ENCODE results near the gene NDFIP2.
"Not testable (repeated sequence)": the region's sequence is repeated elsewhere in the genome, so short reads cannot be mapped to it uniquely, and the experiment has no call there.

NDFIP2 gene

DNA sequence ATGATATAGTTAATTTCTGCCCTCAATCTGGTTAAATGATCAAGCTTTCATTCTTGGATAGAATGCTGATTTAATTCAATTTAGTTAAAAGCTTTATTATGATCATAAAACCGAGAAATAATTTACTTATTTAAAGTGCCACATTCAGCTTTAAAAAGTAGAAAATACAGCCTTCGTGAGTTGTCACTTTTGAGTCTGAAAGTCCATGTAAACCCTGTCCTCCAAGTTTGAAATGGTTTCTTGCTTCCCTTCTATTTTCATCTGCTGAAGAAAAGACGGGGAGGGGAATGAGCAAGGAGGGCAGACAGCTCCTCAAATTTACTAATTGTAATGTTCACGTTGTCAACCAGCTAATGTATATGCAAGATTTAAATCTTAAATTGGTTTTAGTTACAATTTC is 59.5 kb downstream of the NDFIP2 start:
- no peak for DNase-seq

DNA sequence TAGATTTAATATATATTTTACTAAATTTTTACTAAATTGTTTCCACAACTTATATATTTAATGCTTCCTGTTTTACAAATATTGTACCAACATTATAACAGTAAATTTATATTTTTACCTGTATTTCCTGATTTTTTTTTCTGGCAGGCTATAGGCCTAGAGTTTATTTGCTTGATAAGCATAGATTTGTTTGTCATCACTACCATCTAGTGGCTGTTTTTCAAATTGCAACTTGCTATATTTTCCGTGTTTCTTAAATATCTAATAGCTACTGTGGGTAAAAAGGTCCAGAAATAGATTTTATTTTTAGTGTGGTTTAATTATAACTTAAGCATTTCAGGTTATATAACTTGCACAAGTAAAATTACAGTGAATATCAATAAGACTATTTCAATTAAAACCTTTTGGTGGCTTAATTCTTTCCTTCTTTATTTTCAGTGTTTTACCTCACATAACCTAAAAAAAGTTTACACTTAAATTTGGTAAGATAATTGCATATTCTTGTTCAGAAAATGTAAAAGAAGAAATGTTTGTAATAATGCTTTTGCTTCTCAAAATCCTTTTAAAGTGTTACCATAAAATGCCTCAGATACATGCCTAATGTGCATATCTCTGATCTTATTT is 60.6 kb downstream of the NDFIP2 start:
- peak; percentile 70 for DNase-seq

DNA sequence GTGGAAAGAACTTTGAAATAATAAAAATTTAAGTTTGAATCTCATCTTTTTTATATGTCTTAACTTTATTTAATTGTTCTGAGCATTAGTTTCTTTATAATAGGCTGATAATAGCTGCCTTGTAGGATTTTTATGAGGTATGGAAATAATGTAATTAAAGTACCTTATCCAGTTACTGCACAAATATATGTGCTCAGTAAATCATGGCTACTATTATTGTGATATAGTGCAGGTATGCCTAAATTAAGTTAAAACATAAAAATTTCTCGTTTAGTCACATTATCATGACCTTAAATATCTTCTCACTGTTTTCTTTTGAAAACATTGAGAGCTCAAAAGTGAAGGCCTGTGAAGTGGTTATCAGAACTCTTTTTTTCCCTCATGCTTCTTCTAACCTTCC is 62.9 kb downstream of the NDFIP2 start:
- DNase-seq, result no peak

DNA sequence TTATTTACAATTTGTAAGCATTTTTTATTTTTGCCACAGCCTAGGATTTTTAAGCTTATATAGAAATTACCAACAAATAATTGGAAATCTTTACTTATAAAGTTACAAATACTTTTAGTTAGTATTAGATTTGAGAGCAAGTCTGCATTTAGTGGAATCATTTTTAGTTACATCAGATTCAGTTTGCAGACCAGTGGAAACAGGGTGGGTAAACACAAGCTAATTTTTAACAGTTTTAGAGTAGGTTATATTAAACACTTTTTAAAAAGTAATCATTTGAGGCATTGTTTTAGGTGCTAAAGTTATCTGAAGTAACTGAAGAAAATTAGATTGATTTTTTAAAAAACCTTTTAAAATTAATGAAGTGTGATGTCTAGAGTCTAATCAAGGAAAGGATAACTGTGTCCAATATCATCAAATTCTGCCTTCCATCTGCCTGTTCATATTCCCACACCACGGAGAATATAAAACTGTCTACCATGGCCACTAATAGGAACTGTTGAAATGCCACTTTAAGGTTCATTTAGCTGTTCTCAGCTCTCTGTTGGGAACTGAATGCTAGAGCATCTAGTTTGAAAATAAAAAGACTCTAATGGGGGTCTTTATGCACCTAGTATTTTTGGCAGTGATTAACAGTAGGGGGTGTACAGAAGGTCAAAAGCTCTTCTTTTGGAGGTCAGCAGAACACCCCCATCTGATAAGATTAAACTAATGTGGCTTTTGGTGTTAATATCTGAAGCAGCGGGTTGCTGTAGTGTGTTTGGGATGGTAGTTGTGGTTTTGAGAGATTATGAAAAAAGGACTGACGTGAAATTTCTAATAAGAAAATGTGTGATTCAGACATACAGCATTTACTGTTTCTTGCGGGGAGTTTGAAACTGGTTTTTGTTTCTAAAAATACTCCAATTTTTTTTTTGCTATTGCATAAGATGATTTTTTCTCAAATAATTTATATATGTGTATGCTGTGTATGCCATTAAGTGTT is 66.5 kb downstream of the NDFIP2 start:
- no peak for DNase-seq

- no peak for DNase-seq
Observed at GRCh38 chr13:79548902-79549301, 67.9 kb downstream of the NDFIP2 start.

DNA sequence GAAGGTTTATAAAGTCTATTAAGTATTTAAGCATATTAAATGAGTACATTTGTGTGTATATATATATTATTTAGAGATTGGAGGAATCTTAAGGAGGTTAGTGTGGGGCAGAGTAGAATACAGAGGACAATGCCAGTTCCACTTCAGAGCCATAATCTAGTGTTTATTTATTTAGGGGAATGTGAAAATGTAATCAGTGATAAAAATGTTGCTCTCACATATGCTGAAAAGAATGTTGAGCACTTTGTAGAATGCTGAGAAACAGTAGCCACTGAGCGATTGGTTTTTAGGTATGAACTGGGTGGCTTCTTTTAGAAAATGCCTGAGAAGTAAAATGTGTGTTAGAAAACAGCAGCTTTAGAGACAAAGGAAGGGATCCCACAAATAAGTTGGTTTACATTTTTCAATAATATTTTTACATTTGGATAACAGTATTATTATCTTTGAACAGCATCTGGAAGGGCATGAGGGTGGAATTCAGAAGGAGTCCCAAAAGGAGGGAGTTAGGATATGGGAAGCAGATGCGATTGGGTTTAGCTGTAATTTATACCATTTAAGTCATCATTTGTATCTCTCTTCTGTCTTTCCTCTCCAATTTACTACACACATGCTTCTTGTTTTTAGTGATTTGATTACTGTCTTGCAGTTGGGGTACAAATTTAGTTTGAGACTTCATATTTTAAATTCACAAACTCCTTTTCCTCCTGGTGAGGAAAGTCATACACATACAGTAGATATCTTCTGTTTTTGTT is 68.6 kb downstream of the NDFIP2 start:
- DNase-seq, result no peak

- no peak for DNase-seq
Observed at GRCh38 chr13:79557666-79558065, 76.7 kb downstream of the NDFIP2 start.

- DNase-seq, result no peak
Observed at GRCh38 chr13:79560954-79561353, 80.0 kb downstream of the NDFIP2 start.

- no peak for DNase-seq
Observed at GRCh38 chr13:79562557-79562956, 81.6 kb downstream of the NDFIP2 start.

- no peak for DNase-seq
Observed at GRCh38 chr13:79566118-79566517, 85.2 kb downstream of the NDFIP2 start.

DNA sequence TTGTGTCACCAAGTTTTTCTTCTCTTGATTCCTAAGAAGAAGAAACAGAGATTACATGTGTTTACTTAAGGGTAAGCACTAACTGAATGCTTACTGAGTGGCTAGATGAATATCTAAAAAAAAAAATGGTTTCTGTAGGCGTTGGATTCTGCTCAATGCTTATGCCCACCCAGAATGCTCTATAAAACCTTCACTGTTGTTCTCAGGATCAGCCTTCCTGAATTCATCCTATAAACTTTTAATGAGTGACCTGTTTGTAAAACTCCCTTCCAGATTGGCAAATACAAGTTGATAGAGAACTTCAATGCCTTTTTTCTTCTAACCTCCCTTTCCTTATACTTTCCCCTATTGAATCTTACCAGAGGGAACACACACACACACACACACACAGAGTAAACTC is 90.2 kb downstream of the NDFIP2 start:
- DNase-seq, result no peak

DNA sequence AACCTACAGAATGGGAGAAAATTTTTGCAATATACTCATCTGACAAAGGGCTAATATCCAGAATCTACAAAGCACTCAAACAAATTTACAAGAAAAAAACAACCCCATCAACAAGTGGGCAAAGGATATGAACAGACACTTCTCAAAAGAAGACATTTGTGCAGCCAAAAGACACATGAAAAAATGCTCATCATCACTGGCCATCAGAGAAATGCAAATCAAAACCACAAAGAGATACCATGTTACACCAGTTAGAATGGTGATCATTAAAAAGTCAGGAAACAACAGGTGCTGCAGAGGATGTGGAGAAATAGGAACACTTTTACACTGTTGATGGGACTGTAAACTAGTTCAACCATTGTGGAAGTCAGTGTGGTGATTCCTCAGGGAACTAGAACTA is 92.9 kb downstream of the NDFIP2 start:
- DNase-seq, result not testable (repeated sequence)

GRCh38 chr13:79581870-79582315 is 100.9 kb downstream of the NDFIP2 start:
- DNase-seq, result no peak

- DNase-seq, result no peak
Observed at GRCh38 chr13:79582896-79583295, 101.9 kb downstream of the NDFIP2 start.

DNA sequence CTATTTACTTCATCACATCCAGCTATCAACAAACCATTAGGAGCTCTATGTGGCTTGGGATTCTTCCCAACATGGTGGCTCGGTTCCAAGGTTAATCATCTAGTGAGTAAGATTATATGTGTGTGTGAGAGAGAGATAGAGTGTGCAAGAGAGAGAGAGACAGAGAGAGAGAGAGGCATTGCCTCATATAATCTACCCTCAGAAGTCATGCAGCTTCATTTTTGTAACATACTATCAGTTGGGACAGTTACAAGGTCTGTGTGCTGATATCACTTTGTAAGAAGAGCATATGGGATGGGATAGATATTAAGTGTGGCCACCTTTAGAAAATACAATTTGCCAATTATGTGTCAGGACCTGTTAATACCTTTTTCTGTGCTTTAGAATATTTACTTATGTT is 104.1 kb downstream of the NDFIP2 start:
- no peak for DNase-seq

GRCh38 chr13:79589603-79590393 is 108.8 kb downstream of the NDFIP2 start:
- DNase-seq, result no peak

DNA sequence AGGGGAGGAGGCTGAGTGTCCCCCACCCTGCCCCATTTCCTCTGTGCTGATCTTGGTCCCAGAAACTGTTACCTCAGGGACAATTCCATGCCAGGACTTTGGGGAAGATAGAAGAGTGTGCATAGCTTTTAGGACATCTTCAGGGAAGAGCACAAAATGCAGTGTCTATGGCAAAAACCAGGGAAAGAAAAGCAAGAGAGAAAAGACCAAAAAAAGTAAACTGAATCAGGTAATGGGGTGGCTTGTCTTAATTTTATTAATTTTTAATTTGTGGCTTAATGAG is 109.4 kb downstream of the NDFIP2 start:
- no peak for DNase-seq

- DNase-seq, result no peak
Observed at GRCh38 chr13:79591493-79591892, 110.5 kb downstream of the NDFIP2 start.

DNA sequence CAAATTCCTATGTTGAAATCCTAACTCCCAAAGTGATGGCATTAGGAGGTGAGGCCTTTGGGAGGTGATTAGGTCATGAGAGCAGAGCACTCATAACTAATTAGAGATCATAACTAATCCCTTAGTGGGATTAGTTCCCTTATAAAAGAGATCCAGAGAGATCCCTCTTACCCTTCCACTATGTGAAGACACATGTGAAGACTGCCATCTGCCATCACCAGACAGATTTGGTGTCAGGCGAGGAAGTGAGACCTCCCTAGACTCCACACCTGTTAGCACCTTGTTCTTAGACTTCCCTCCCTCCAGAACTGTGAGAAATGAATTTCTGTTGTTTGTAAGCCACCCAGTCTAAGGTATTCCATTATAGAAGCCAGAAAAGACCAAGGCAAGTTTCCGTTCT is 112.2 kb downstream of the NDFIP2 start:
- DNase-seq, result no peak

DNA sequence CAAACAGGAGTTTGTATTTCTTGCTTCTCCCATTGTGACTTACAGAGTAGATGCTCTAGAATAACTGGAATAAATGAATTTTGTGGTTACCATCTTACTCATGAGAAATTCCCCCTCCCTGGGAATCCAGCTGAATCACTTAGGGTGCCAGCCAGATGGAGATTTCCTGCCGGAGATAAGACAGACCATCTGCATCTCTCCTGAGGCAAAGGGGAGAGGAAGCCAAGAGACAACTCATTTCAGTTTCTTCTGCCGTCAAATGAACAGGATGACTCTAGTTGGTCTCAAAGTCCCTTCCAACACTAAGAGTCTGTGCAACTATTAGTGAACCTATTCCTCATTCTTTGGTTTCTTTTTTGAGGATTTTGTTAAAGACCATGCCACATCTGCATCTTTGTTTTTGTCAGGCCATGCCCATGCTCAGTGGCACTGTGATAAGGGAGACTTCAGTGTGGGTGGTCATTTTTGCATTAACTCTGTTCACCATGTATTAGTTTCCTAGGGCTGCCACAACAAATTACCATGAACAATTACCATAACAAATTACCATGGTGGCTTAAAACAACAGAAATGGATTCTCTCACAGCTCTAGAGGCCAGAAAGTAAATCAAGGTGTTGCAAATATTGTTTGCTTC is 112.8 kb downstream of the NDFIP2 start:
- no peak for DNase-seq

DNA sequence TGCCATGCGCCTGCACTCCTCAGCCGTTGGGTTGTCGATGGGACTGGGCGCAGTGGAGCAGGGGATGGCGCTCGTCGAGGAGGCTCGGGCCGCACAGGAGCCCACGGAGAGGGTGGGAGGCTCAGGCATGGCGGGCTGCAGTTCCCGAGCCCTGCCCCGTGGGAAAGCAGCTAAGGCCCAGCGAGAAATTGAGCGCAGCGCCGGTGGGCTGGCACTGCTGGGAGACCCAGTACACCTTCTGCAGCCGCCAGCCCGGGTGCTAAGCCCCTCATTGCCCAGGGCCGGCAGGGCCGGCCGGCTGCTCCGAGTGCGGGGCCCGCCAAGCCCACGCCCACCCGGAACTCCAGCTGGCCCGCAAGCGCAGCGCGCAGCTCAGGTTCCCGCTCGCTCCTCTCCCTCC is 119.2 kb downstream of the NDFIP2 start:
- DNase-seq, result not testable (repeated sequence)

- DNase-seq, result no peak
Observed at GRCh38 chr13:79602936-79603335, 122.0 kb downstream of the NDFIP2 start.

Data from NCI-H2171 treated with DMSO at 0.1 percent for 48 hours (cell line).